Measurements from ENCODE around the gene TPSD1. TPM values are rescaled to one million over a fixed set of nuclear protein-coding genes. Genes with fewer than 3 reads are reported as not detected.

The TPSD1 gene
- total RNA-seq, 1 donor: not detected

- DNase-seq (ENCODE audit: low read depth): no peak
- no peak for TF ChIP-seq CTCF (IDR thresholded peaks at IDR 0.05; ENCODE audit: insufficient read depth, low read length)
- no peak overlapping the region for H3K4me3 ChIP-seq (ENCODE audit: low read depth, low read length)
Observed at GRCh38 chr16:1282324-1282973, 26.6 kb downstream of the TPSD1 start.

- H3K4me3 ChIP-seq (ENCODE audit: low read depth, low read length): no peak overlapping the region
- TF ChIP-seq CTCF (IDR thresholded peaks at IDR 0.05; ENCODE audit: insufficient read depth, low read length): no peak
- DNase-seq (ENCODE audit: low read depth): no peak
Observed at GRCh38 chr16:1283296-1283695, 27.4 kb downstream of the TPSD1 start.

GRCh38 chr16:1283996-1284616, 28.2 kb downstream of the TPSD1 start:
- no peak for TF ChIP-seq CTCF (IDR thresholded peaks at IDR 0.05; ENCODE audit: insufficient read depth, low read length)
- no peak overlapping the region for H3K4me3 ChIP-seq (ENCODE audit: low read depth, low read length)
- no peak for DNase-seq (ENCODE audit: low read depth)

- no peak for DNase-seq (ENCODE audit: low read depth)
- TF ChIP-seq CTCF (IDR thresholded peaks at IDR 0.05; ENCODE audit: insufficient read depth, low read length): no peak
Observed at GRCh38 chr16:1285669-1286512, 30.0 kb downstream of the TPSD1 start.

GRCh38 chr16:1286513-1287094, 30.7 kb downstream of the TPSD1 start:
- no peak for DNase-seq (ENCODE audit: low read depth)
- no peak for TF ChIP-seq CTCF (IDR thresholded peaks at IDR 0.05; ENCODE audit: insufficient read depth, low read length)
- no peak overlapping the region for H3K4me3 ChIP-seq (ENCODE audit: low read depth, low read length)

More at GRCh38 chr16:1285669-1286512, 30.0 kb downstream of the TPSD1 start:
- H3K4me3 ChIP-seq (ENCODE audit: low read depth, low read length): no peak overlapping the region

- no peak for DNase-seq (ENCODE audit: low read depth)
- no peak overlapping the region for H3K4me3 ChIP-seq (ENCODE audit: low read depth, low read length)
- no peak for TF ChIP-seq CTCF (IDR thresholded peaks at IDR 0.05; ENCODE audit: insufficient read depth, low read length)
Observed at GRCh38 chr16:1287982-1288670, 32.3 kb downstream of the TPSD1 start.

All from fibroblast of the aortic adventitia (primary cell).